Measurements from ENCODE around the gene PSMC3. TPM values are rescaled to one million over a fixed set of nuclear protein-coding genes. Genes with fewer than 3 reads are reported as not detected.

The PSMC3 gene
- total and polyA plus RNA-seq, 9 of the 15 experiments (the other 6 are each of a cell fraction or from before 2014, with no cell fraction given) = 44.3 to 324 (median 240) TPM

- H4K20me1 ChIP-seq (replicated peaks; ENCODE audit: control insufficient read depth, insufficient read depth, low read length) = peaks cover 9% of the 10 kb centered on the region; the same call in 1 of the 2 replicates
- TF ChIP-seq POLR2A (conservative IDR thresholded peaks at IDR 0.05) = peak; percentile 31; the same call in 1 of the 2 replicates
- TF ChIP-seq IRF1 (CRISPR knock-in tag; IDR thresholded peaks at IDR 0.05; ENCODE audit: borderline replicate concordance) = no peak
- TF ChIP-seq POLR2G (IDR thresholded peaks at IDR 0.05; ENCODE audit: low read depth, low read length) = peak; percentile 64
- TF ChIP-seq ZNF143 (CRISPR knock-in tag; IDR thresholded peaks at IDR 0.05) = no peak
- no peak for TF ChIP-seq TCF3 (CRISPR knock-in tag; IDR thresholded peaks at IDR 0.05)
- no peak for TF ChIP-seq RAD21 (CRISPR knock-in tag; conservative IDR thresholded peaks at IDR 0.05 in 1 of 2, IDR thresholded peaks at IDR 0.05 in 1 of 2)
- no peak overlapping the region for H3K27ac ChIP-seq (ENCODE audit: extremely low read depth, low read depth, low read length)
- no peak overlapping the region for H2AFZ ChIP-seq (ENCODE audit: low read depth, low read length)
- BruUV-seq (replicated peaks) = no TSS peak
- no peak overlapping the region for H3K4me2 ChIP-seq (ENCODE audit: insufficient read depth, low read length)
- H3K4me1 ChIP-seq (replicated peaks in 1 of 2; ENCODE audit: control insufficient read depth in 2 of 2, insufficient read depth in 2 of 2, low read length in 2 of 2) = peaks cover 0 to 43% of the 10 kb centered on the region in 2 experiments; a peak in 2 of 5 replicates
- ChIA-PET CTCF (ENCODE audit: low intra/inter-chr PET ratio) (no interaction called here), POLR2A (interaction anchor here (0.6 to 2.1 kb wide), 8 partner anchors 9 to 160 kb away, joined by 3 to 16 read pairs (median 3); partner anchors contain the start of genes NR1H3, PSMC3 and SLC39A13)
- ATAC-seq = peak; percentile 1; the same call in 1 of the 3 replicates
- H3K4me3 ChIP-seq = no peak overlapping the region
- 0 out of 4 replicates have a peak overlapping the region, but pooled peaks of 1 of the 2 experiments have one; percentile 48 for H3K9ac ChIP-seq (ENCODE audit: insufficient read depth in 1 of 2, low read depth in 2 of 2, low read length in 2 of 2)
- no peaks in the 10 kb centered on the region for H3K79me2 ChIP-seq (ENCODE audit: control insufficient read depth, insufficient read depth, low read length)
- no peak for FAIRE-seq
- peaks cover 50% of the 10 kb centered on the region for H3K36me3 ChIP-seq (ENCODE audit: control insufficient read depth, insufficient read depth, low read length)
- in situ Hi-C loops (cut with MboI) (no loop called here), intact Hi-C loops (cut with micrococcal nuclease) (no loop called here)
- WGBS (ENCODE audit: insufficient coverage, low coverage, missing lambda C conversion rate) = 93% methylated on average over 5 of the region's 6 CpGs
- DNase-seq (ENCODE audit: extremely low read depth in 1 of 4, low spot score in 3 of 4) = no peak
- peaks cover 10% of the 10 kb centered on the region for H3K9me1 ChIP-seq (ENCODE audit: control insufficient read depth, insufficient read depth, low read length)
- no peaks in the 10 kb centered on the region for H3K27me3 ChIP-seq (ENCODE audit: control insufficient read depth in 2 of 2, insufficient read depth in 2 of 2, low read length in 2 of 2)
- no peaks in the 10 kb centered on the region for H3K9me3 ChIP-seq (replicated peaks; ENCODE audit: control insufficient read depth, insufficient read depth, low read depth, low read length)
Measured at GRCh38 chr11:47417712-47418111, 8.5 kb downstream of the PSMC3 start.
